Mesothelial cell of epicardium (in vitro differentiated cells): ENCODE measurements around the gene CDH4. TPM values are rescaled to one million over a fixed set of nuclear protein-coding genes. Genes with fewer than 3 reads are reported as not detected.

Source experiments
- DNase-seq, 2 experiments: peaks; one replicate each; pipeline ENCODE4 v3.0.0; 2021; ENCODE audit warnings: low spot score in 2 of 2; ENCODE audit not compliant: unreplicated experiment in 2 of 2
- H3K27ac Mint-ChIP-seq: 2 replicates; pipeline ENCODE4 v1.8.0; 2021; ENCODE audit warnings: mixed read lengths
- H3K27me3 Mint-ChIP-seq: 2 replicates; pipeline ENCODE4 v1.8.0; 2021; ENCODE audit warnings: low read depth, mixed read lengths
- H3K36me3 Mint-ChIP-seq: 2 replicates; pipeline ENCODE4 v1.8.0; 2021; ENCODE audit warnings: mixed read lengths
- H3K4me1 Mint-ChIP-seq: 2 replicates; pipeline ENCODE4 v1.8.0; 2021; ENCODE audit warnings: mixed read lengths
- H3K4me3 Mint-ChIP-seq: 2 replicates; pipeline ENCODE4 v1.8.0; 2021; ENCODE audit warnings: mild to moderate bottlenecking, moderate library complexity, mixed read lengths
- H3K9me3 Mint-ChIP-seq: 2 replicates; pipeline ENCODE4 v1.8.0; 2021; ENCODE audit warnings: mixed read lengths
- total RNA-seq: library from RNA; stranded (reverse); gene quantifications from 3 replicates; pipeline ENCODE4 v1.2.1, GENCODE V29; 2021
- TF ChIP-seq, protein P1 (sequence below): fragments of 200-600 bp; sonication (generic); IDR thresholded peaks from one replicate; pipeline ENCODE4 v1.5.0; 2021; ENCODE audit warnings: antibody characterized with exemption; ENCODE audit not compliant: unreplicated experiment

Gene CDH4
- total RNA-seq, 1 donor from 2014 or later: 1.1 TPM

DNA sequence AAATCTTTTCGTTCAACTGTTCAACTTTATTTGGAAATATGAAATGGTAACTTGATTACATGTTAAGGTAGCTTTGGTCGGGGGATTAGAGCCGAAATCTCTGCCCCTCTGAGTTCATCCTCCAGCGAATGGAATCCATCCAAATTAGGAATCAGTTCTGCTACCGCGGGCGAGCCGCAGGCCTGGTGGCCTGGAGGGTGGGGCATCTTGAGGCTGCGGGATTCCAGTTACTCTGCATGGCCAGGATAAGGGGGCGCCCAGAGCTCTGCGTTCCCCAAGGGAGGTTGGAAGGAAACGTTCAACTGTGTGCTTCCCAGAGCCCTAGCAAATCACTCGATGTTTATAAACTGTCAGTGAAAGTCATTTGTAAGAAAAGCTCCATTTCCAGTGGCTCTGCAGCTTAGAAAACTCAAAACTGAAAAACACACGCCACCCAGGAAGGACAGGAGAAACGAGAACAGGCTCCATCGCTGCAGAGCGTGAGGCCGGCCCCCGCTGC is 551.4 kb downstream of the CDH4 start:
- peak in 1 of 2 experiments; percentile 20 for DNase-seq
- Mint-ChIP-seq H3K36me3 (no peaks in the 10 kb centered on the region), H3K27ac (peak overlapping the region; percentile 47), H3K4me3 (peak overlapping the region; percentile 24), H3K4me1 (peaks cover 9% of the 10 kb centered on the region), H3K27me3 (peaks cover 48% of the 10 kb centered on the region), H3K9me3 (no peaks in the 10 kb centered on the region)
- TF ChIP-seq, protein P1, sequence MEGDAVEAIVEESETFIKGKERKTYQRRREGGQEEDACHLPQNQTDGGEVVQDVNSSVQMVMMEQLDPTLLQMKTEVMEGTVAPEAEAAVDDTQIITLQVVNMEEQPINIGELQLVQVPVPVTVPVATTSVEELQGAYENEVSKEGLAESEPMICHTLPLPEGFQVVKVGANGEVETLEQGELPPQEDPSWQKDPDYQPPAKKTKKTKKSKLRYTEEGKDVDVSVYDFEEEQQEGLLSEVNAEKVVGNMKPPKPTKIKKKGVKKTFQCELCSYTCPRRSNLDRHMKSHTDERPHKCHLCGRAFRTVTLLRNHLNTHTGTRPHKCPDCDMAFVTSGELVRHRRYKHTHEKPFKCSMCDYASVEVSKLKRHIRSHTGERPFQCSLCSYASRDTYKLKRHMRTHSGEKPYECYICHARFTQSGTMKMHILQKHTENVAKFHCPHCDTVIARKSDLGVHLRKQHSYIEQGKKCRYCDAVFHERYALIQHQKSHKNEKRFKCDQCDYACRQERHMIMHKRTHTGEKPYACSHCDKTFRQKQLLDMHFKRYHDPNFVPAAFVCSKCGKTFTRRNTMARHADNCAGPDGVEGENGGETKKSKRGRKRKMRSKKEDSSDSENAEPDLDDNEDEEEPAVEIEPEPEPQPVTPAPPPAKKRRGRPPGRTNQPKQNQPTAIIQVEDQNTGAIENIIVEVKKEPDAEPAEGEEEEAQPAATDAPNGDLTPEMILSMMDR: no peak

DNA sequence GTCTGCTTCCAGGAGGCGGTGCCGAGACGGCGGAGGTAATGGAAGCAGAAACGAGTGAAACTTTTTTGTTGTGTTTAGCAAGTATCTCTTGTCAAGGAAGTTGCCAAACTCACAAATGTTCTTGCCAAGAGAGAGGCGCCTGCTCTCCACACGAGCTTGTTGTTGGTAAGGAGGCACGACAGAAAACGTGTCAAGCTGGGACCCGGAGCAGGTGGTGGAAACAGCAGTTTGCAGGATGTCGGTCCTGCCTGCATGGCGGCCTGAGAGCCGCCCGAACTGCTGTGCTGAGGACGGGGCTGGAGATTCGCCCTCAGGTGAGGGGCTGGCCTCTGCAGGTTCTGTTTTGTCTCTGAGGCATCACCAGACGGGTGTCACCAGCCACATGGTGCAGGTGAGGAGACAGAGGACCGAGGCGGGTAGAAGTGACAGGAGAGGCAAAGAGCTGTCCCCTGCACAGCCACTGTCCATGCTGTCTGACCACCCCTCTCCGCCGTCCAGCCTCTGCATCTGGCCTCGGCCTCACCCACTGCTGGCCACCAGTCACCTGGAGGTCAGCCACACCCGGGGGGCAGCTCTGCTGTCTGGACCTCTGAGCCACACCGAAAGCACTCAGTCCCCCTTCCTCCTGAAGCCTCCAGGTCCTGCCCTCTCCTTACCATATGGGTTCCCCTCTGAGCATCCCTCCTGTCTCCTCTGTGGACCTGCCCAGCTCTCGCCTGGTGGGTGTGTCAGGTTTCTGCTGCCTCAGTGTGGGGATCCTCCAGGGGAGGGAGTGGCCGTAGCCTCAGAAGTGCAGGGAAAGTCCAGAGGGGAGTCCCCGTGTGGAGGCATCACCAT is 552.1 kb downstream of the CDH4 start:
- H3K9me3 Mint-ChIP-seq: no peaks in the 10 kb centered on the region
- no peaks in the 10 kb centered on the region for H3K36me3 Mint-ChIP-seq
- TF ChIP-seq, protein P1: no peak
- H3K27ac Mint-ChIP-seq: no peak overlapping the region
- peak in 1 of 2 experiments; percentile 11 for DNase-seq
- H3K27me3 Mint-ChIP-seq: peaks cover 53% of the 10 kb centered on the region
- H3K4me3 Mint-ChIP-seq: peak overlapping the region; percentile 24
- H3K4me1 Mint-ChIP-seq: peaks cover 11% of the 10 kb centered on the region

DNA sequence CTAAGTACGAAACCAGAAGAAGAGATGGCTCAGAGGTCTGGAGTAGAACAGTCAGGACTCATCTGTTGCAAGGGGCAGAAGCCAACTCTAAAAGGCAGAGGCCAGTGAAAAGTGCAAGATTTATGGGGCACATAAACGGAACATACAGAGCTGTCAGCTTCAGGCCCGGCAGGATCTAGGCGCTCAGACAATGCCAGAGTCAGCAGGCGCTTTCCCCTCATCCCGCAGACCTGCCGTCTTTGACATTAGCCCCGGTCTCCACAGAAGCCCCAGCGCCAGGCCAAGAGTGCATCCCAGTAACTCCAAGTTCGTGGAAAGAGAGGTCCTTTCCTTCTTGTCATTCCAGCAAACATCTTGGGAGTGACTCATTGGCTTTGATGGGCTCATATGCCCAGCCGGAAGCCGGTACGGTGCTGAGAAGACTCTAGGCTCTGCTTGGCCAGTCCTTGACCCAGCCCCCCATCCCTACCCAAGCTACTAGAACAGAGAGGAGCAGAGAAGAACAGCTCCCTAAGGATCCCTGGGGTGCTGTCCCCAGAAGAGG is 552.8 kb downstream of the CDH4 start:
- H3K9me3 Mint-ChIP-seq: no peaks in the 10 kb centered on the region
- peaks cover 11% of the 10 kb centered on the region for H3K4me1 Mint-ChIP-seq
- no peak overlapping the region for H3K4me3 Mint-ChIP-seq
- TF ChIP-seq, protein P1: no peak
- peak in 1 of 2 experiments; percentile 11 for DNase-seq
- H3K27me3 Mint-ChIP-seq: peaks cover 58% of the 10 kb centered on the region
- H3K27ac Mint-ChIP-seq: no peak overlapping the region
- no peaks in the 10 kb centered on the region for H3K36me3 Mint-ChIP-seq

DNA sequence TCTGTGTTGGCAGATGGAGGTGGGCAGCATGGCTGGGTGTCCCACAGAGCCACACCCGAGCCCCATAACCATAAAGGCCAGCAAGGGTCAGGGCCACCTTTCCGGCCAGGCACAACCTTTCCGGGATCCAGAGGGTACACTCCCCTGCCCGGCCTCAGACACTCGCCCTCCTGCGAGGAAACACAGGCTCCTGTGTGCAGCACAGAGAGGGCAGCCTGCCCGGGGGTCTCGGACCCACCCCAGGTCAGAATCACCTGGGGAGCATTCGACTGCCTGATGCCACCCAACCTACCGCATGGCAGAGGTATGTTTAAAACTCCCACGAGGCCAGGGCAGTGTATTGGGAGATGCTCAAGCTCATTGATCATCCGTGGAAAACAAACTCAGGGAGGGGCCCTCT is 553.3 kb downstream of the CDH4 start:
- H3K4me1 Mint-ChIP-seq: peaks cover 11% of the 10 kb centered on the region
- H3K27ac Mint-ChIP-seq: no peak overlapping the region
- TF ChIP-seq, protein P1: no peak
- H3K9me3 Mint-ChIP-seq: no peaks in the 10 kb centered on the region
- peak in 1 of 2 experiments; percentile 13 for DNase-seq
- H3K36me3 Mint-ChIP-seq: no peaks in the 10 kb centered on the region
- H3K27me3 Mint-ChIP-seq: peaks cover 58% of the 10 kb centered on the region
- H3K4me3 Mint-ChIP-seq: no peak overlapping the region

DNA sequence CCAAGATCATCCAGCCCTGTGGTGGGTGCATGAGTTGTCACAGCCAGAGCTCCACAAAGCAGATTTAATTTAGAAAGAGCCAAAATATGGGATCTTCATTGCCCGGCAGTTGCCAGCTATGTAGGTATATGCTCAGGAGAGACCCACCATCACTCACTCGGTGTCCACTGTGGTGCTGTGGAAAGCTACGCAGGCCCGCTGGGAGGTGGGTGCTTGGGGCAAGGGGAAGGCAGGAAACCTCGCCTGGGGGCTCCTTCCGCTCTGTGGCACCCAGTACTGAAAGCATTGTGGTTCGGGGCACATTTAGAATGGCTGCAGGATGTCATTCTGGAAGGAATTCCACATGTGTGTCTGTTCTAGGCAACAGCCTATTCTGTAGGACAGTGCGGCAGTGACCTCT is 553.7 kb downstream of the CDH4 start:
- DNase-seq: peak in 1 of 2 experiments; percentile 11
- Mint-ChIP-seq H3K27ac (no peak overlapping the region), H3K36me3 (no peaks in the 10 kb centered on the region), H3K27me3 (peaks cover 61% of the 10 kb centered on the region), H3K4me1 (peaks cover 11% of the 10 kb centered on the region), H3K4me3 (no peak overlapping the region), H3K9me3 (no peaks in the 10 kb centered on the region)
- TF ChIP-seq, protein P1: no peak
